DMS79 treated with DMSO at 0.1 percent for 48 hours (cell line): ENCODE results near the gene PILRA.
"Not testable (repeated sequence)": the region's sequence is repeated elsewhere in the genome, so short reads cannot be mapped to it uniquely, and the experiment has no call there.

Experiments used
- DNase-seq: peaks from one replicate; lab custom pipeline; 2025; lab: John Stamatoyannopoulos, UW

PILRA gene

GRCh38 chr7:100358027-100358856, 15.0 kb upstream of the PILRA start, which contains the start of gene PILRB:
Gene PILRB (plus strand): TSS chr7:100358117. CDS start chr7:100358303, 186 bp downstream.
- no peak for DNase-seq

GRCh38 chr7:100358857-100359212, 14.5 kb upstream of the PILRA start:
- DNase-seq = no peak

GRCh38 chr7:100360135-100360854, 13.0 kb upstream of the PILRA start:
- no peak for DNase-seq

- DNase-seq = no peak
These were observed 10.2 kb upstream of the PILRA start for GRCh38 chr7:100363098-100363497.

GRCh38 chr7:100363797-100364196, 9.5 kb upstream of the PILRA start:
- DNase-seq = not testable (repeated sequence)

- DNase-seq = no peak
These were observed 8.8 kb upstream of the PILRA start for GRCh38 chr7:100364480-100364879.

GRCh38 chr7:100365998-100366367, 7.3 kb upstream of the PILRA start:
- DNase-seq = not testable (repeated sequence)

GRCh38 chr7:100366411-100367250, 6.7 kb upstream of the PILRA start:
- DNase-seq = no peak

GRCh38 chr7:100367251-100367620, 6.1 kb upstream of the PILRA start:
- DNase-seq = no peak

- no peak for DNase-seq
These were observed 5.3 kb upstream of the PILRA start for GRCh38 chr7:100367676-100368613.

GRCh38 chr7:100369105-100369504, 4.2 kb upstream of the PILRA start:
- DNase-seq = no peak

GRCh38 chr7:100370303-100370702, 3.0 kb upstream of the PILRA start:
- no peak for DNase-seq

- DNase-seq = no peak
These were observed 2.5 kb upstream of the PILRA start for GRCh38 chr7:100370746-100371145.

- DNase-seq = no peak
These were observed 1.6 kb upstream of the PILRA start for GRCh38 chr7:100371561-100372171.

GRCh38 chr7:100372256-100372655, 1.0 kb upstream of the PILRA start:
- no peak for DNase-seq

GRCh38 chr7:100372694-100373093, 593 bp upstream of the PILRA start:
- no peak for DNase-seq

GRCh38 chr7:100373870-100374598, 747 bp downstream of the PILRA start:
- DNase-seq = not testable (repeated sequence)

- DNase-seq = no peak
These were observed 1.3 kb downstream of the PILRA start for GRCh38 chr7:100374601-100375000.

- no peak for DNase-seq
These were observed 2.8 kb downstream of the PILRA start for GRCh38 chr7:100376066-100376465.

- no peak for DNase-seq
These were observed 4.9 kb downstream of the PILRA start for GRCh38 chr7:100378114-100378755.
